Ovary (tissue), 3 donors: ENCODE results near the gene TTPAL.

Source experiments
- POLR2A ChIP-seq: fragments of 450-650 bp; IDR thresholded peaks from one replicate; pipeline ENCODE4 v1.6.1; 2017; ENCODE audit warnings: antibody characterized with exemption, mild to moderate bottlenecking, moderate library complexity
- TF ChIP-seq, protein P1 (sequence below), 3 donors: fragments of 450-650 bp in 2 of 3; fragments of 200-600 bp in 1 of 3; IDR thresholded peaks; one replicate each; pipeline versions ENCODE4 v1.5.1 to v1.8.0; 2016 to 2022; ENCODE audit warnings: antibody characterized with exemption in 3 of 3, mild to moderate bottlenecking in 1 of 3
- donor health status: DM: no; HTN: no; CAD: no.

DNA sequence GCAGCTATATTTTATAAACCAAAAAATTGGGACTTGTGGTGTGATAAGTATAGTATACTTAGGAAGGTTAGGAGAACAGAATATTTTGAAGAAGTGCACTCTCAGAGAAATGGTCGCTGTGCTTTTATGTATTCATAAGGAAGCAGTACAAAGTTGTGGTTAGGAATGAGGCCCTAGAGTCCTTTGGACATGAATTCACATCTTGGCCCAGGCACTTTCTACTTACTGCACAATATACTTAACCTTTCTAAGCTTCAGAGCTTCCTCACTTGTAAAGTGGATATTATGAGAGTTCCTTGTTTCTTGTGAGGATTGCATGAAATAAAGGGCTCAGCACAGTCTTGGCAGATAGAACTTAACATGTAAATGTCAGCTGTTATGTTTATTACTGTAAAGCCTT lies 67.2 kb downstream of the TTPAL start:
- TF ChIP-seq, protein P1, sequence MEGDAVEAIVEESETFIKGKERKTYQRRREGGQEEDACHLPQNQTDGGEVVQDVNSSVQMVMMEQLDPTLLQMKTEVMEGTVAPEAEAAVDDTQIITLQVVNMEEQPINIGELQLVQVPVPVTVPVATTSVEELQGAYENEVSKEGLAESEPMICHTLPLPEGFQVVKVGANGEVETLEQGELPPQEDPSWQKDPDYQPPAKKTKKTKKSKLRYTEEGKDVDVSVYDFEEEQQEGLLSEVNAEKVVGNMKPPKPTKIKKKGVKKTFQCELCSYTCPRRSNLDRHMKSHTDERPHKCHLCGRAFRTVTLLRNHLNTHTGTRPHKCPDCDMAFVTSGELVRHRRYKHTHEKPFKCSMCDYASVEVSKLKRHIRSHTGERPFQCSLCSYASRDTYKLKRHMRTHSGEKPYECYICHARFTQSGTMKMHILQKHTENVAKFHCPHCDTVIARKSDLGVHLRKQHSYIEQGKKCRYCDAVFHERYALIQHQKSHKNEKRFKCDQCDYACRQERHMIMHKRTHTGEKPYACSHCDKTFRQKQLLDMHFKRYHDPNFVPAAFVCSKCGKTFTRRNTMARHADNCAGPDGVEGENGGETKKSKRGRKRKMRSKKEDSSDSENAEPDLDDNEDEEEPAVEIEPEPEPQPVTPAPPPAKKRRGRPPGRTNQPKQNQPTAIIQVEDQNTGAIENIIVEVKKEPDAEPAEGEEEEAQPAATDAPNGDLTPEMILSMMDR (IDR thresholded peaks at IDR 0.05): no peak
- TF ChIP-seq POLR2A: no peak
